IMR-90 (cell line): ENCODE data around the gene DHRS7B. TPM values are rescaled to one million over a fixed set of nuclear protein-coding genes. Genes with fewer than 3 reads are reported as not detected.

ENCODE experiments used
- ATAC-seq: fragments of 200-7000 bp; cut with Tn5 transposase; 2 replicates; pipeline ENCODE4 v1.9.1; 2020; ENCODE audit warnings: low read depth, mild to moderate bottlenecking, moderate library complexity
- BruUV-seq: library from RNA; stranded (reverse); fragments of 400-500 nt; replicated peaks from 2 replicates; lab custom pipeline; 2021; lab: Mats Ljungman, UMichigan
- CTCF ChIA-PET: fragments of 300-600 bp; formaldehyde crosslinking; extraction: SDS; loops from one replicate; lab custom pipeline; 2021; ENCODE audit warnings: antibody characterized with exemption; lab: Yijun Ruan, JAX
- POLR2A ChIA-PET: fragments of 300-600 bp; sonication (Branson Sonifier 250); formaldehyde crosslinking; loops from one replicate; lab custom pipeline; 2022; ENCODE audit warnings: antibody characterized with exemption; ENCODE audit not compliant: unreplicated experiment; lab: Charles Lee
- DNase-seq: peaks from one replicate; pipeline ENCODE4 v3.0.0; 2013
- H2AFZ ChIP-seq: replicated peaks from 2 replicates; pipeline ENCODE3; 2013; ENCODE audit warnings: low read length, mild to moderate bottlenecking; ENCODE audit not compliant: poor library complexity
- H2AK5ac ChIP-seq: 2 replicates; pipeline ENCODE4 v1.6.1; 2013; ENCODE audit warnings: low read depth, low read length, inconsistent platforms
- H2AK9ac ChIP-seq: replicated peaks from 2 replicates; pipeline ENCODE3; 2013; ENCODE audit warnings: mild to moderate bottlenecking, low read depth, low read length, moderate library complexity; ENCODE audit not compliant: poor library complexity
- H2BK120ac ChIP-seq: 2 replicates; pipeline ENCODE4 v1.6.1; 2013; ENCODE audit warnings: low read depth, low read length, inconsistent platforms
- H2BK15ac ChIP-seq: 3 replicates; pipeline ENCODE4 v1.6.1; 2013; ENCODE audit warnings: low read depth, low read length, inconsistent platforms
- H2BK20ac ChIP-seq: 2 replicates; pipeline ENCODE4 v1.6.1; 2013; ENCODE audit warnings: low read depth, mild to moderate bottlenecking, inconsistent platforms, low read length, moderate library complexity
- H2BK5ac ChIP-seq: 2 replicates; pipeline ENCODE4 v1.6.1; 2013; ENCODE audit warnings: mild to moderate bottlenecking, low read depth, low read length, inconsistent platforms; ENCODE audit not compliant: poor library complexity, severe bottlenecking
- H3K14ac ChIP-seq: replicated peaks from 2 replicates; pipeline ENCODE4 v1.6.1; 2013; ENCODE audit warnings: low read depth, low read length, inconsistent platforms
- H3K18ac ChIP-seq: 2 replicates; pipeline ENCODE4 v1.6.1; 2013; ENCODE audit warnings: low read depth, low read length, control low read depth
- H3K23ac ChIP-seq: 2 replicates; pipeline ENCODE4 v1.6.1; 2013; ENCODE audit warnings: low read depth, low read length, inconsistent platforms
- H3K27ac ChIP-seq: 2 replicates; pipeline ENCODE4 v1.5.1; 2013; ENCODE audit warnings: mild to moderate bottlenecking, control low read depth, low read length; ENCODE audit not compliant: insufficient read depth
- H3K27me3 ChIP-seq: 2 replicates; pipeline ENCODE4 v1.6.1; 2013; ENCODE audit warnings: low read length; ENCODE audit not compliant: control insufficient read depth, insufficient read depth
- H3K36me3 ChIP-seq: 2 replicates; pipeline ENCODE4 v1.6.1; 2013; ENCODE audit warnings: low read length, mixed read lengths; ENCODE audit not compliant: control insufficient read depth, insufficient read depth
- H3K4ac ChIP-seq: 2 replicates; pipeline ENCODE4 v1.6.1; 2013; ENCODE audit warnings: low read depth, low read length, inconsistent platforms
- H3K4me1 ChIP-seq: 2 replicates; pipeline ENCODE4 v1.6.1; 2013; ENCODE audit warnings: low read length, mixed read lengths; ENCODE audit not compliant: control insufficient read depth, insufficient read depth
- H3K4me2 ChIP-seq: 2 replicates; pipeline ENCODE4 v1.6.1; 2013; ENCODE audit warnings: low read depth, mild to moderate bottlenecking, control low read depth, low read length, moderate library complexity
- H3K4me3 ChIP-seq: 2 replicates; pipeline ENCODE4 v1.5.1; 2013; ENCODE audit warnings: low read depth, mild to moderate bottlenecking, control low read depth, low read length, moderate library complexity; ENCODE audit not compliant: insufficient read depth
- H3K56ac ChIP-seq: 2 replicates; pipeline ENCODE4 v1.6.1; 2013; ENCODE audit warnings: low read length, inconsistent platforms; ENCODE audit not compliant: insufficient read depth; ENCODE audit errors: extremely low read depth
- H3K79me1 ChIP-seq, 2 experiments: 2 replicates each; pipeline ENCODE4 v1.6.1; 2013; ENCODE audit warnings: low read length in 2 of 2, inconsistent platforms in 1 of 2, low read depth in 1 of 2
- H3K9ac ChIP-seq: 2 replicates; pipeline ENCODE4 v1.6.1; 2013; ENCODE audit warnings: low read depth, low read length, control low read depth
- H3K9me1 ChIP-seq: 2 replicates; pipeline ENCODE4 v1.6.1; 2013; ENCODE audit warnings: low read length, inconsistent platforms; ENCODE audit not compliant: insufficient read depth
- H3K9me3 ChIP-seq: 2 replicates; pipeline ENCODE4 v1.6.1; 2013; ENCODE audit warnings: low read length; ENCODE audit not compliant: control insufficient read depth, insufficient read depth
- H4K20me1 ChIP-seq: 2 replicates; pipeline ENCODE4 v1.6.1; 2013; ENCODE audit warnings: low read length, inconsistent platforms; ENCODE audit not compliant: insufficient read depth
- H4K5ac ChIP-seq: 2 replicates; pipeline ENCODE4 v1.6.1; 2013; ENCODE audit warnings: mild to moderate bottlenecking, low read depth, low read length, control low read depth
- H4K8ac ChIP-seq, 2 experiments: 2 replicates each; pipeline ENCODE4 v1.6.1; 2013; ENCODE audit warnings: low read depth in 2 of 2, low read length in 2 of 2, control low read depth in 1 of 2, inconsistent platforms in 1 of 2
- H4K91ac ChIP-seq: 2 replicates; pipeline ENCODE4 v1.6.1; 2013; ENCODE audit warnings: low read depth, low read length, inconsistent platforms; ENCODE audit not compliant: insufficient read depth
- CEBPB ChIP-seq: IDR thresholded peaks from 2 replicates; pipeline ENCODE4 v1.6.1; 2012; ENCODE audit warnings: low read depth, low read length, improper control_type of control experiment
- POLR2A ChIP-seq: IDR thresholded peaks from 2 replicates; pipeline ENCODE4 v1.6.1; 2012; ENCODE audit warnings: mild to moderate bottlenecking, low read depth, low read length
- WGBS, 2 experiments: methylation state at CpG; one replicate each; pipeline versions ENCODE4 v1.1.5 to v1.1.7; 2013; ENCODE audit warnings: missing lambda C conversion rate in 2 of 2; ENCODE audit not compliant: insufficient read length in 1 of 2; ENCODE audit errors: extremely low coverage in 2 of 2; 5-methylcytosine and 5-hydroxymethylcytosine counted together
- dilution Hi-C: fragments of 300-500 bp; cut with HindIII; formaldehyde crosslinking; loops from one replicate; pipeline ENCODE4 v1.14.3; 2018; ENCODE audit warnings: low sequenced_read_pairs; ENCODE audit not compliant: unreplicated experiment
- in situ Hi-C: fragments of 300-500 bp; cut with MboI; formaldehyde crosslinking; loops from 3 replicates; pipeline ENCODE4 v1.14.3; 2019; ENCODE audit warnings: low sequenced_read_pairs, inconsistent platforms, mixed read lengths
- intact Hi-C: fragments of 100-400 bp; cut with micrococcal nuclease; formaldehyde crosslinking; loops from 2 replicates; pipeline ENCODE4 v1.10.0; 2022
- polyA plus RNA-seq, 3 experiments: library from polyadenylated mRNA; depleted of rRNA; stranded (reverse); fragments of >200 nt; gene quantifications; 2 replicates each; pipeline ENCODE4 v1.2.3, GENCODE V29; 2012; ENCODE audit warnings: low replicate concordance in 1 of 3
- total RNA-seq: library from RNA; depleted of rRNA; stranded (reverse); fragments of >200 nt; gene quantifications from 2 replicates; pipeline ENCODE4 v1.2.3, GENCODE V29; 2012

The DHRS7B gene
- total and polyA plus RNA-seq, 2 of the 4 experiments (the other 2 are of a cell fraction) = 24.4 to 34.4 TPM

DNA sequence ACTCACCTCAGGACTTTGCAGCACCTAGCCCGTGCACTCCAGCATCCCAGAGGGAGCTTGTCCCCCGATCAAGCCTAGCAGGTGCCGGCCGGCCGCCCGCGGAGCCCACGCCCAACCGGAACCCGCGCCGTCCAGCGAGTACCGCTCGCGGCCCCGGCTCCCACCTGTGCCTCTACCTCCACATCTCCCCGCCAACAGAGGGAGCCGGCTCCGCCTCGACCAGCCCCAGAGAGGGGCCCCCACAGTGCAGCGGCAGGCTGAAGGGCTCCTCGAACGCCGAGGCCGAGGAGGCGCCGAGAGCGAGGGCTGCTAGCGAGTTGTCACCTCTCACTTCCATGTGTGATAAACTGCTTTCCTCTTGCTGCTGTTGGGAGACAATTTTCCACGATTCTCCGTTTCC, 41.1 kb upstream of the DHRS7B start:
- dilution Hi-C loops = no loop called here

More for the DNA sequence above, 41.1 kb upstream of the DHRS7B start:
- H3K79me1 ChIP-seq = no peaks in the 10 kb centered on the region
- H3K4me3 ChIP-seq = no peak overlapping the region
- TF ChIP-seq CEBPB = no peak
- no peak for TF ChIP-seq POLR2A
- H3K9me3 ChIP-seq = 0 out of 2 replicates have a peak, but pooled peaks cover 3% of the 10 kb centered on the region
- intact Hi-C loops (no loop called here), in situ Hi-C loops (no loop called here)
- H4K8ac ChIP-seq = no peak overlapping the region
- no peak overlapping the region for H2AFZ ChIP-seq
- no peak overlapping the region for H3K18ac ChIP-seq
- H2AK5ac ChIP-seq = no peak overlapping the region
- H2BK20ac ChIP-seq = no peak overlapping the region
- no peak overlapping the region for H2BK15ac ChIP-seq
- H3K9ac ChIP-seq = no peak overlapping the region
- 78% methylated on average over 5 of the region's 32 CpGs; no CpG with 5 or more reads in 1 of the 2 experiments for whole genome bisulfite sequencing, 2 experiments
- no peak overlapping the region for H2BK120ac ChIP-seq
- H3K4me1 ChIP-seq = no peaks in the 10 kb centered on the region
- H4K91ac ChIP-seq = no peak overlapping the region
- ATAC-seq (no peak), DNase-seq (no peak)
- peaks cover 6% of the 10 kb centered on the region for H3K27me3 ChIP-seq
- H4K5ac ChIP-seq = no peak overlapping the region
- H3K4ac ChIP-seq = no peak overlapping the region
- no peak overlapping the region for H3K4me2 ChIP-seq
- no peaks in the 10 kb centered on the region for H3K9me1 ChIP-seq
- POLR2A ChIA-PET = no interaction called here
- no peak overlapping the region for H2BK5ac ChIP-seq
- no peak overlapping the region for H3K27ac ChIP-seq
- no peak overlapping the region for H3K14ac ChIP-seq
- CTCF ChIA-PET = no interaction called here
- no TSS peak for BruUV-seq
- no peaks in the 10 kb centered on the region for H4K20me1 ChIP-seq
- no peak overlapping the region for H2AK9ac ChIP-seq
- H3K23ac ChIP-seq = no peak overlapping the region
- no peaks in the 10 kb centered on the region for H3K36me3 ChIP-seq
- no peak overlapping the region for H3K56ac ChIP-seq
